HG03135 (cell line): Measurements from ENCODE around the gene DAPK2.

ENCODE experiments used
- ATAC-seq: cut with Tn5 transposase; IDR thresholded peaks from one replicate; pipeline ENCODE4 v1.9.1; 2021; ENCODE audit warnings: mild to moderate bottlenecking, moderate library complexity; ENCODE audit not compliant: unreplicated experiment

DAPK2 gene

DNA sequence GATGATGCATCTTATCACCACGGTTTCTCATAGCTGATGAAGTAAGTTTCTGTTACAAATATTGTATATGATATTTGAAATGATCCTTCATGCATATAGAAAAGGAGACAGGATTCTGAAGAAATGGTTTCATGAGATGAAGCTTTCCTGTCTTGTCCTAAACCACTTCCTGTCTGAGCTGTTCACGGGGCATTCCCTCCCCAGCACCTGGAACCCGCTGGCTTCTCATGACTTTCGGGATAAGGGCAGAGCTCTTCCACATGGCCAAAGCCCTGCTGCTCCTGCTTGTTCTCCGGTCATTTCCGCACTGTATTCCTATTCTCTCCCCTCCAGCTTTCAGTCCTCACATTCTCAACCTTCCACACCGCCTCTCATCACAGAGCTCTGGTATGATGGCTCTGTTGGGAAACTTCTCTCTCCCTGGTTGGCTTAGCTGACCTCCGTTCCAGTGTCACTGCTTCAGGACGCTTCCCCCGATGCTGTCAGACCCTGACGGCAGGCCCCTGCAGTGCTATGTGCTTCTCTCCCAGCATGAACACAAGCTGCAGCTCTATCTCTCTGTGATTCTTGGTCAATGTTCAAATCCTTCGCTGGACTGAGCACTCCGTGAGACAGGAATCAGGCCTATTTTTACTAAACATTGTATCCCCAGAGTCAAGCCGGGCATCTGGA, 125.6 kb downstream of the DAPK2 start:
- no peak for ATAC-seq

GRCh38 chr15:63918901-63919348, 127.4 kb downstream of the DAPK2 start:
- no peak for ATAC-seq

GRCh38 chr15:63918317-63918672, 128.0 kb downstream of the DAPK2 start:
- ATAC-seq = no peak

DNA sequence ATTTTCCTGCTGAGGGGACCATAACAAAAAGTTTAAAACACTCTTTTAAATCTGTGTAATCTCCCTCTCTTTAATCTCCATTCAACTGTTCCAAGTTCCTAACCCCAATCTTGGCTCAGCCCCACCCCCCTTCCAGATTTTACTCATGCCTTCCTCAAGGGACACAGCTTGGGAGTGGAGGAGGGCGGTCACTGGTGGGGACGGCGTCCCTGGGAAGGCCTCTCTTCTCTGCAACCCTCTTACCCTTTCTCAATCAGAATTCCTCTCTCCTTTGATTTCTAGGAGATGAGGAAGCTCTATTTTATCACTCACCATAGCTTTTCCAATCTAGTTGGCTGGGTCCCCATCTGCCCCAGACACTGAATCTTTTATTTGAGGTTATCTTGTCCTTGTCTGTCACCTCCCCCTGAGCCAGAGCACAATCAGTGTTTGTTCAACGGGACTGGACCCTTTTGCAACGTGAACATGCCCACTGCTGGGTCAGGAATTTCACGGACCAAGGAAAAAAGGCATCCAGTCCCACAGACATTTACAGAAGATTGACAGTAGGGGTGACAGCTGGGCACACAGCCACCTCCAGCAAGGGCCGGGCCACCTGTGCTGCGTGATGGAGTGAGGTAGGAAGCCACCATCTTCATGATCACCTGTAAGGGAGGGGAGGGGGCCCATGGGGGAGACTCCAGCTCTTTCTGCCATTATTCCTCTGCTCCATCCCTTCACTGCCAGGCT, 128.5 kb downstream of the DAPK2 start:
- ATAC-seq = no peak

GRCh38 chr15:63915873-63916771, 130.2 kb downstream of the DAPK2 start:
- ATAC-seq = no peak

DNA sequence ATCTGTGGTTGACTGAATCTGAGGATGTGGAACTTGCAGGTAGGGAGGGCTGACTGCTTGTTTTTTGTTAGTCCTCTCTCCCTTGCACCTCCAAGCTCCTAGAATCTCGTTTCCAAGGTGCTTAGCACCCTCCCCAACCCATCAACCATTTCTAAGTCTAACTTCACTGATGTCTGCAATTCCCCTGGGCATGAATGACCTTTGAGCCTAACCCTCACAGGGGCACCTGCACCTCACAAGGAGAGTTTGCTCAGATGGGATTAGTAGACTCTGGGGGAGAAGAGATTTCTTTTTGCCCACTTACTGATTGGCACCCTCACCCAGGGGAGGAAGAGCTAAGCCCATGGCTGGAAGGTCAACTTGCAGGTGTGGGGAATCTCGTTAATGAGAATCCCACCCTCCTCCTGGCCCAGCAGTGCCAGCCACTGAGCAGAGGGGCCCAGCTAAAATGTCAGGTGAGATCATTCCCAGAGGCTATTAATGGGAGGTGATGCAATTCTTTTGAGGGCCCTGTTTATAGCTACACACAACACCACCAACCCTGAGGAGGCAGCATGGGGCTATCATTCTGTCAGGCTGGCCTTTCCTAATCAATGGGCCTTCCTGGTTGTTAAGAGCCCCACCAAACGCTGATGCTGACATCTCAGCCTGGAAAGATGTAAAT, 130.9 kb downstream of the DAPK2 start:
- ATAC-seq = no peak

GRCh38 chr15:63913786-63914315, 132.4 kb downstream of the DAPK2 start:
- no peak for ATAC-seq

DNA sequence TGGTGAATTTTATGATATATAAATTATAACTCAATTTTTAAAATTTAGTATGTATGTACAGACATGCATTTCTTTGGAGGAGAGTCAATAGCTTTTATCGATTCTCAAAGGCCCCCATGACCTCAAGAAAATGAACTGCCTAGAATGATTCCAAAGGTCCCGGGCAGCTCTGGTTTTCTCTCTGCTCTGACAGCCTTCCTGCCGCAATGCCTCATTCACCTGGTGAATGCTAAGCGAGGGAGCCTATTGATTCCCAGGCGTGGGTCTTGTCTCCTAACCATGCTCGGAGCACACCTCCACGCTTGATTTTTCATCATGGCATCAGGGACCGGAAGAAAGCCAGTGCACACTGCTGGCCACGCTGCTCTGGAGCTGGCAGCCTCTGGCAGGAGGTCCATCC, 132.9 kb downstream of the DAPK2 start:
- ATAC-seq = no peak

GRCh38 chr15:63912061-63912615, 134.1 kb downstream of the DAPK2 start:
- ATAC-seq = no peak

GRCh38 chr15:63911160-63911559, 135.1 kb downstream of the DAPK2 start:
- ATAC-seq = no peak

GRCh38 chr15:63909819-63910437, 136.4 kb downstream of the DAPK2 start:
- ATAC-seq = no peak

- no peak for ATAC-seq
These were observed 137.3 kb downstream of the DAPK2 start for GRCh38 chr15:63908991-63909390.

DNA sequence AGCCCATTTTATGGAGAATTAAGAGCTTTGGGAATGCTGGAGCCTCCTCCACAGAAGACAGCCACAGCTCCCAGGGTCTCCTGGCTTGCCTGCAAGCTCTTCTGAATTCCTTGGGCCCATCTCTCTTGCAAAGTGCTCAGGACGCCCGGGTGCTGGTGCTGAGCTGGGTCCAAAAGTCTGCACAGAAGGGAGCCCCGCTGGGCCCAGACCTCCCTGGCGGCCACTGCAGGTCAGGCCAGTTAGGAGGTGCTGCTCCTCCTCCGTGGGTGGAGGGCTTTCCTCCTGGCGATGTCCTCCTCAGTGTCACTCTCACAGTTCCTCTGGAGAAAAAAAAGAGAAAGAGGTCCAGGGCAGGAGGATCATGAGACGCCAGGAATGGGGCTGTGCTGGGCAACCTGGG, 138.0 kb downstream of the DAPK2 start:
- no peak for ATAC-seq

DNA sequence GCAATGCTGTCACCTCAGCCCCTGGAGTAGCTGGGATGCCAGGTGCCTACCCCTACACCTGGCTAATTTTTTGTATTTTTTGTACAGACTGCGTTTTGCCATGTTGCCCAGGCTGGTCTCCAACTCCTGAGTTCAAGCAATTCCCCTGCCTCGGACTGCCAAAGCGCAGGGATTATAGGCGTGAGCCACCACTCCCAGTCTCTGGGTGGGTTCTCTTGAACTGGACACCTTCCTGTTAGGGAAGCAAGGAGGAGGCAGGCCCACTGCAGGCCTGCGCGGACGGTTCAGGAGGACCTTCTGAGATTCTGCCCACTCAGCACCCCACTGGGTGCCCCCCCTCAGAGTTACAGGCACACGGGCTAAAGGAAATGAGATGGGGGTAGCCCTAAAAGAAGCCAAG, 138.8 kb downstream of the DAPK2 start:
- no peak for ATAC-seq

DNA sequence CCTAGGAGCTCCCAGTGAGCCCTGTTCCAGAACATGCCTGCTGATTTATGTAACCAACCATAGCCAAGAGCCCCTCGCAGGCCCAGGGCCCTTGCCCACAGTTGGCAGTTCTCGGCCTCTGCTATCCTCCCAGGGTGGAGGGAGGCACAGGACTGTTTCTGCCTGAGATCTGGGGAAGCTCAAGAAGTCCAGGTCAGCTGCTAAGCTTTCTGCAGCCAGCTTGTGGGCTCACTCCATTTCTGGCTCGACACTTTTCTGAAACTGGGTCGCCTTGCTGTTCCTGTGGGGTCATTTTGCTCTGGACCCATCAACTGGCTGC, 140.1 kb downstream of the DAPK2 start:
- ATAC-seq = no peak

DNA sequence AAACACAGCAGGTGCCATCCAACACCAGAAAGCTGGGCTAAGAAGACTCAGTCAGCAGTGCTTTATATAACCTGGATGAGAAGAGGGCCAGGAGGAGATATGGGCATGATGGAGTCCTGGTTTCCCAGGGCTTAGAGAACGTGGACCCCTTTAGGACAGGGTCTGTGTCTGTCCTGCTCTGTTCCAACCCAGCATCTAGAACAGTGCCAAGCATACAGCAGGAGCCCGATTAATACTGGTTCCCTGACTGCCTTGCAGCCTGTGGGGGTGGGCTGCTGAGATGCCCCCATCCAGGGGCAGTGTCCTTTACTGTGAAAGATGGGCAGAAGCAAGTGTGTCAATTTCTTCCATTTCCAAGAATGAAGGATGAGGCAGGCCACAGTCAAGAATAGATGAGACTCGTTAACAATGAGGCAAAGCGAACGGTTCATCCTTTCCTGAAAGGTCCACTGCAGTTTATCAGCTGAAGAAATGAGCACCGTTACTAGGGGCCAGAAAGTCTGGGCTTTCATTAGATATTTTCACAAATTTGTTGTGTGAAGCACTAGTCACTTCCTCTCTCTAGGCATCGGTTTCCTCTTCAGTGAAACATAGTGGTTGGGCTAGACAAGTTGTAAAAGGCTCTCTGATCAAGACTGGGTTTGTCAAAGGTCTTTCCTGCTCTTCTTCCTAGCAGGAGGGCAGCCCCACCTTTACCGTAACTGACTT, 140.6 kb downstream of the DAPK2 start:
- ATAC-seq = no peak

- no peak for ATAC-seq
These were observed 141.2 kb downstream of the DAPK2 start for GRCh38 chr15:63905131-63905530.

DNA sequence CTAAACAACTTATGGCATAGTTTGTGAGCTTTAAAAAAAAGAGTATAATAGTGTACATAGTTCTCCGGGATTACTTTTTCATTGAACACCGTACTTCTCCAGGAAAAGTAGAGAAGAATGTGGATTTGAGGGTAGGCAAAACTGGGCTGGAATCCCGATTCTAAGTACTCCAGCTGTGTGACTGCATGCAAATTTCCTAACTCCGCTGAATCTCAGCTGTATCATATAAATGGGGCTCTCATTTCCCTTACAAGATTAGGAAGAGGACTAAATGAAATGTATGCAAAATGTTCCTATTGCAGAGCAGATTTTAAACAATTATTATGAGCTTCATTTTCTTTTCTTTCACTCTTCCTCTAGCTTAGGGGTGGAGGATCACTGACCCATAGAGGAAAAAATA, 142.2 kb downstream of the DAPK2 start:
- no peak for ATAC-seq

DNA sequence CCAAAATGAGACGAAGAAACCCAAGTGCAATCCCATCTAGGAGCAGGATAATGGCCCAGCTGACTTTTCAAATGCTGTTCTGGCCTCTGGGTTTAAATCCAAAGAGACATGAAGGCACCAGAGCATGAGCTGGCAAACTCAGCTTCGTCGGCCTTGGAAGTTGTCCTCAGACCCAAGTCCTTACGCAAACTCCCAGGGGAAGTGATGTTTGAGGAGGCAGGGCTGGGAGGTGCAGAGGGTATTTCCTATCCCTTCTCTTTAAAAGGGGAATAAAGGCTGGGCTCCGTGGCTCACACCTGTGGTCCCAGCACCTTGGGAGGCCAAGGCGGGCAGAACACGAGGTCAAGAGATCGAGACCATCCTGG, 143.6 kb downstream of the DAPK2 start:
- ATAC-seq = no peak
